Measurements from ENCODE around the gene HTR1D.
"Not testable (repeated sequence)": the region's sequence is repeated elsewhere in the genome, so short reads cannot be mapped to it uniquely, and the experiment has no call there.

Gene HTR1D
- total RNA-seq: 0 to 0.12 (median 0) reads per million in 9 experiments

- ATAC-seq (replicated peaks) (peak; percentile 29), DNase-seq (no peak)
- Mint-ChIP-seq H3K27ac (no peak within 1 kb of the TSS), H3K4me1 (ENCODE audit: low read depth in 2 of 2) (peaks cover 3 to 4% of the 10 kb centered on the region in 2 donors), H3K36me3 (ENCODE audit: insufficient read depth) (no peaks in the 10 kb centered on the region), H3K27me3 (peaks cover 45 to 91% of the 10 kb centered on the region in 2 donors), H3K4me3 (peak within 1 kb of the TSS; percentile 60 to 65), H3K9me3 (no peaks in the 10 kb centered on the region)
Measured at GRCh38 chr1:23217421-23218115, at the start of gene HTR1D. TSS of gene HTR1D (minus strand) at chr1:23217502. CDS start at chr1:23194219, 23,283 bp downstream.

GRCh38 chr1:23263380-23263887 is 46.1 kb upstream of the HTR1D start:
- H3K36me3 Mint-ChIP-seq (ENCODE audit: insufficient read depth): no peaks in the 10 kb centered on the region
- no peaks in the 10 kb centered on the region for H3K27me3 Mint-ChIP-seq
- ATAC-seq (replicated peaks): no peak
- no peak for DNase-seq
- no peaks in the 10 kb centered on the region for H3K9me3 Mint-ChIP-seq
- no peak overlapping the region for H3K27ac Mint-ChIP-seq
- no peaks in the 10 kb centered on the region for H3K4me1 Mint-ChIP-seq (ENCODE audit: low read depth in 2 of 2)
- no peak overlapping the region for H3K4me3 Mint-ChIP-seq

- H3K9me3 Mint-ChIP-seq; H3K4me3 Mint-ChIP-seq; H3K4me1 Mint-ChIP-seq (ENCODE audit: low read depth in 2 of 2); H3K36me3 Mint-ChIP-seq (ENCODE audit: insufficient read depth); H3K27ac Mint-ChIP-seq; H3K27me3 Mint-ChIP-seq; DNase-seq; ATAC-seq (replicated peaks): not testable (repeated sequence)
Measured at GRCh38 chr1:23258082-23258481, 40.8 kb upstream of the HTR1D start.

GRCh38 chr1:23257371-23257770 is 40.1 kb upstream of the HTR1D start:
- H3K27ac Mint-ChIP-seq; H3K36me3 Mint-ChIP-seq (ENCODE audit: insufficient read depth); H3K4me3 Mint-ChIP-seq; H3K4me1 Mint-ChIP-seq (ENCODE audit: low read depth in 2 of 2); DNase-seq; ATAC-seq (replicated peaks); H3K9me3 Mint-ChIP-seq; H3K27me3 Mint-ChIP-seq: not testable (repeated sequence)

- Mint-ChIP-seq H3K27me3 (peaks cover 13 to 16% of the 10 kb centered on the region in 2 donors), H3K4me1 (ENCODE audit: low read depth in 2 of 2) (no peaks in the 10 kb centered on the region), H3K27ac (peak overlapping the region in 1 of 2 donors; percentile 27), H3K9me3 (no peaks in the 10 kb centered on the region), H3K36me3 (ENCODE audit: insufficient read depth) (no peaks in the 10 kb centered on the region), H3K4me3 (no peak overlapping the region)
- no peak for ATAC-seq (replicated peaks)
- no peak for DNase-seq
Measured at GRCh38 chr1:23254584-23254983, 37.3 kb upstream of the HTR1D start.

- no peak for DNase-seq
- H3K27me3 Mint-ChIP-seq: peaks cover 15 to 16% of the 10 kb centered on the region in 2 donors
- no peak for ATAC-seq (replicated peaks)
- H3K9me3 Mint-ChIP-seq: no peaks in the 10 kb centered on the region
- peaks cover 3 to 5% of the 10 kb centered on the region in 2 donors for H3K4me1 Mint-ChIP-seq (ENCODE audit: low read depth in 2 of 2)
- H3K4me3 Mint-ChIP-seq: no peak overlapping the region
- H3K36me3 Mint-ChIP-seq (ENCODE audit: insufficient read depth): no peaks in the 10 kb centered on the region
- no peak overlapping the region for H3K27ac Mint-ChIP-seq
Measured at GRCh38 chr1:23251812-23252211, 34.5 kb upstream of the HTR1D start.

- ATAC-seq (replicated peaks) (no peak), DNase-seq (no peak)
- Mint-ChIP-seq H3K4me3 (no peak overlapping the region), H3K36me3 (ENCODE audit: insufficient read depth) (no peaks in the 10 kb centered on the region), H3K4me1 (ENCODE audit: low read depth in 2 of 2) (peaks cover 3 to 5% of the 10 kb centered on the region in 2 donors), H3K27me3 (peaks cover 6 to 7% of the 10 kb centered on the region in 2 donors), H3K27ac (no peak overlapping the region), H3K9me3 (no peaks in the 10 kb centered on the region)
Measured at GRCh38 chr1:23249787-23250454, 32.6 kb upstream of the HTR1D start.

GRCh38 chr1:23247276-23247675 is 30.0 kb upstream of the HTR1D start:
- no peaks in the 10 kb centered on the region for H3K36me3 Mint-ChIP-seq (ENCODE audit: insufficient read depth)
- no peak overlapping the region for H3K4me3 Mint-ChIP-seq
- no peak for DNase-seq
- no peak overlapping the region for H3K27ac Mint-ChIP-seq
- no peak for ATAC-seq (replicated peaks)
- peaks cover 7 to 15% of the 10 kb centered on the region in 2 donors for H3K27me3 Mint-ChIP-seq
- H3K4me1 Mint-ChIP-seq (ENCODE audit: low read depth in 2 of 2): peaks cover 3 to 5% of the 10 kb centered on the region in 2 donors
- H3K9me3 Mint-ChIP-seq: no peaks in the 10 kb centered on the region

GRCh38 chr1:23246274-23246673 is 29.0 kb upstream of the HTR1D start:
- DNase-seq (no peak), ATAC-seq (replicated peaks) (no peak)
- peaks cover 7 to 15% of the 10 kb centered on the region in 2 donors for H3K27me3 Mint-ChIP-seq
- H3K9me3 Mint-ChIP-seq: no peaks in the 10 kb centered on the region
- H3K4me1 Mint-ChIP-seq (ENCODE audit: low read depth in 2 of 2): peaks cover 3 to 5% of the 10 kb centered on the region in 2 donors
- H3K4me3 Mint-ChIP-seq: no peak overlapping the region
- no peaks in the 10 kb centered on the region for H3K36me3 Mint-ChIP-seq (ENCODE audit: insufficient read depth)
- H3K27ac Mint-ChIP-seq: no peak overlapping the region

GRCh38 chr1:23244256-23244761 is 27.0 kb upstream of the HTR1D start:
- Mint-ChIP-seq H3K4me3 (no peak overlapping the region), H3K36me3 (ENCODE audit: insufficient read depth) (peaks cover 3% of the 10 kb centered on the region), H3K27ac (no peak overlapping the region), H3K9me3 (no peaks in the 10 kb centered on the region), H3K4me1 (ENCODE audit: low read depth in 2 of 2) (peaks cover 3 to 5% of the 10 kb centered on the region in 2 donors), H3K27me3 (peaks cover 0 to 9% of the 10 kb centered on the region in 2 donors)
- ATAC-seq (replicated peaks) (no peak), DNase-seq (no peak)

GRCh38 chr1:23242414-23242813 is 25.1 kb upstream of the HTR1D start:
- ATAC-seq (replicated peaks) (no peak), DNase-seq (no peak)
- Mint-ChIP-seq H3K36me3 (ENCODE audit: insufficient read depth) (peaks cover 3% of the 10 kb centered on the region), H3K4me3 (no peak overlapping the region), H3K27ac (no peak overlapping the region), H3K9me3 (no peaks in the 10 kb centered on the region), H3K27me3 (peaks cover 14 to 25% of the 10 kb centered on the region in 2 donors), H3K4me1 (ENCODE audit: low read depth in 2 of 2) (no peaks in the 10 kb centered on the region)

- Mint-ChIP-seq H3K36me3 (ENCODE audit: insufficient read depth) (peaks cover 3% of the 10 kb centered on the region), H3K9me3 (no peaks in the 10 kb centered on the region), H3K4me1 (ENCODE audit: low read depth in 2 of 2) (no peaks in the 10 kb centered on the region), H3K4me3 (no peak overlapping the region), H3K27ac (no peak overlapping the region), H3K27me3 (peaks cover 16 to 30% of the 10 kb centered on the region in 2 donors)
- ATAC-seq (replicated peaks) (no peak), DNase-seq (no peak)
Measured at GRCh38 chr1:23239638-23240295, 22.5 kb upstream of the HTR1D start.

- no peaks in the 10 kb centered on the region for H3K9me3 Mint-ChIP-seq
- ATAC-seq (replicated peaks) (no peak), DNase-seq (no peak)
- no peak overlapping the region for H3K27ac Mint-ChIP-seq
- peaks cover 3% of the 10 kb centered on the region for H3K36me3 Mint-ChIP-seq (ENCODE audit: insufficient read depth)
- H3K27me3 Mint-ChIP-seq: peaks cover 16 to 28% of the 10 kb centered on the region in 2 donors
- no peak overlapping the region for H3K4me3 Mint-ChIP-seq
- H3K4me1 Mint-ChIP-seq (ENCODE audit: low read depth in 2 of 2): no peaks in the 10 kb centered on the region
Measured at GRCh38 chr1:23238565-23238964, 21.3 kb upstream of the HTR1D start.

Data from effector memory CD8-positive, alpha-beta T cell (primary cell).